GM15510 (cell line): Measurements from ENCODE around the gene SINHCAF.
A peak's percentile ranks its signal among the peaks of the same experiment; 100 is the strongest.

ENCODE experiments used
- POLR2A ChIP-seq: IDR thresholded peaks from 3 replicates; pipeline ENCODE4 v1.6.1; 2011; ENCODE audit warnings: borderline replicate concordance; ENCODE audit not compliant: insufficient read length; ENCODE audit errors: extremely low read depth

Gene SINHCAF

DNA sequence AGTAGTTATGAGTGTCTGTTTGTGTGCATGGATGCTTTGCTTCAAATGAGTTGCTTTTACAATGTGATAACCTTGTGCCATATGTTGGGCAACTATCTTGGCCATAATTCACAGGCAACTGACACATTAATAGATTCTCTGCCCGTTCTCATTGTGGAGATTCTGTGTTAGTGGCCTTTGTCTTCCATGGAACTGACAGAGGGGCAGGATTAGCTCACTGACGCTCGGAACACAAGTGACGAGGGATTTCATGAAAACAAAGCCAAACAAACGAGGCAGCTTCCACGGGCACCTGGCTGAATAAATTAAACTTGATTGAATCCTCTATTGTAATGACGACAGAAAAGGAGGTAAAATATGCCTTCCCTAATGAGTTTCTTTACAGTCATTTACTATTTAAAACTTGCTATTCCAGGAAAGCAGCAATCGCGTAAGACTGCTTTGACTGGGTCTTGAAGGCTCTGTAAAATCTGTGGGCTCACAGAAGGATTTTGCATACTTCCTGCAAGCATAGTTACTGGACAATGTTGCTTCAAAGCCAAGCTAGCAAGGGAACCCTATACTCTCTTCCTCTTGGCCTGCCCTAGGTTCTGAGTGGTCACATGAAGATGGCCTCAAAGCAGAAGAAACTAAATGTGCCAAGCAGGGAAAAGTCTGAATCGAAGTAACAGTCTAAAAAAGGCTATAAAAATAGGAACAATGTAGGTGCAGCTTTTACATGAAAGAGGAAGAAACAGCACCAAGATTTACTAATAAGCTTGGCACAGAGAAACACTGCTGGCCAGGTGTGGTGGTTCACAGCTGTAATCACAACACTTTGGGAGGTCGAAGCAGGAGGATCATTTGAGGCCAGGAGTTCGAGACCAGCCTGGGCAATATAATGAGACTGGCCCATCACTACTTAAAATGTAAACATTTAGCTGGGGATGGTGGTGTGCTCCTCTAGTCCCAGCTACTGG lies 28.1 kb upstream of the SINHCAF start:
- no peak for TF ChIP-seq POLR2A

DNA sequence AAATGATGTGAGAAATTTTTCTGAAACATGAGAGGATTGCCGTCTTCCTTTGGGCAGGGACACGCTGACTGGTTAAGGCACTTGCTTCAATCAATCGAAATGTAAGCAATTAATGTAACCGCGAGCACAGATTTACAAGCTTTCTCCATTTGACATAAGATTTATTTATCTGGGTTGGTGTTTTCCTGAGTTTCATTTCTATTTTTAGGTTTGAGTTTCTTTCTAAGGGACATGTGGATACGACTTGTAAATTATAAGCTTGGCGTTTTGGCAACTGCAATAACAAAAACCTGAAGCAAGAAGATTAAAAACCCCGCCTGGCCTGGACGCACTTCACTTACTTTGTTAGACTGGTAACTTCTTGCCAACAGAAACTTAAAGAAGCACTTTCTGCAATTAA lies 20.3 kb upstream of the SINHCAF start:
- TF ChIP-seq POLR2A, result no peak

DNA sequence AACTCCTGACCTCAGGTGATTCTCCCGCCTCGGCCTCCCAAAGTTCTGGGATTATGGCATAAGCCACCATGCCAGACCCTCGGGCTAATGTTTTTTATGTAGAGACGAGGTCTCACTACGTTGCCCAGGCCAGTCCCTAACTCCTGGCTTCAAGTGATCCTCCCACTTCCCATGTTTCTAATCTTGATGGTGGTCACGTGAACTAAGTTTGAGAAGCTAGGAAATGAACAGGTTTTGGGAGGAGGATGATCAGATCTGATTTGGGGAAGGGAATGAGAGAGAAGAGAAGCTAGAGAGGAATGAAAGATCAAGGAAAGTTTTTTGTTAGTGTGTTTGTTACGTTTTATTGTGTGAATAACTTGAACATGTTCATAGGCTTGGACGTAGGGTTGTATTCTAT lies 17.2 kb upstream of the SINHCAF start:
- no peak for TF ChIP-seq POLR2A

- no peak for TF ChIP-seq POLR2A
Measured at GRCh38 chr12:31342286-31342685, 16.3 kb upstream of the SINHCAF start.

GRCh38 chr12:31339831-31340622 lies 14.1 kb upstream of the SINHCAF start:
- no peak for TF ChIP-seq POLR2A

DNA sequence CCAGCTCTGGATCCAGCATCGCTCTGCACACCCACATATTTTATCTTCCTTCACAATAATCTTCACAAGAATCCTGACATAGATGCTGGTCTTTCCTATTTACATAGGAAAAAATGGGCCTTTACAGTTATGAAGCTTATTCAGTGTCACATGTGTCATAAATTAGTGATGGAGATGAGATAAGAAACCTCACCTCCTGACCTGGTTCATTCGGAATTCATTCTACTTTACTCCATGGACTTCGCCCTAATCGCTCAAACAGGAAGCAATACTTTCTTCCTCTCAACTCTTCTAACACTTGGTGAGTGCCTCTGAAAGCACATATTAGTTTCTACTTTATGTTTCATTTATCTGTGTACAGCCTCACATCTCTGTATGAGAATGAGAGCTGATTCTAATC lies 12.0 kb upstream of the SINHCAF start:
- TF ChIP-seq POLR2A, result no peak

DNA sequence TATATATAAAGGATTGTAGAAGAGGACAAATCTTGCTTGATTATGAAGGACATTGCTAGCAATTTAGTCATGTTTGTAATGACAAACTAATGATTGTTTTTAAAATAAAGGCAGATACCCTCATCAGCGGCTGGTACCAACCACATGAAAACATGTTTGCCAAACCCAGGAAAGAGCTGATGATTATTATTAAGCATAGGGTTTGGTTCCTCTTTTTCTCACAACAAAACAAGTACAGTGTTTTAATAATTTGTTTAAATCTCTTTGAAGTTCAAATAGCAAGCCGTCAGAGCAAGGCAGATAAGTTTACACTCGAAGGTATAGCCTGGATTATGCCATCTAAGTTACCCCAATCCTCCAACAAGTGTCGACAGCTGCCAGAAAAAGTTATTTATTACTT lies 5.3 kb upstream of the SINHCAF start:
- no peak for TF ChIP-seq POLR2A

GRCh38 chr12:31326736-31327659 lies 1.0 kb upstream of the SINHCAF start:
- TF ChIP-seq POLR2A, result no peak

DNA sequence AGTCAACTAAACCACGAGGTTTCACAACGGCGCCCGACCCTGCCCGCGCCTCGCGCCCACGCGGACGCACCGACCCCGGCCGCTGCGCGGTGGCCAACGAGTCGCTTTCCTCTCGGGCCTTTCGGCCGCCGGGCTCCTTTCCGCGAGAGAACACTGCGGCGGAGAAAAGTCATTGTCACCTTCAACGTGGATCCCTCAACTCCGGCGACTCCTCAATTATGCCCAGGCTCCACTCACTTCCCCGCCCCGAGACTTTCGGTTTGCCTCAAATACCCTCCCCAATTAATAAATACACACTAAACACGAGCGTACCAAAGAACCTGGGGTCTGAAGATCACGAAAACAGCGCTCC lies 450 bp downstream of the SINHCAF start:
- no peak for TF ChIP-seq POLR2A

GRCh38 chr12:31324845-31325523 lies 966 bp downstream of the SINHCAF start:
- TF ChIP-seq POLR2A, result no peak

DNA sequence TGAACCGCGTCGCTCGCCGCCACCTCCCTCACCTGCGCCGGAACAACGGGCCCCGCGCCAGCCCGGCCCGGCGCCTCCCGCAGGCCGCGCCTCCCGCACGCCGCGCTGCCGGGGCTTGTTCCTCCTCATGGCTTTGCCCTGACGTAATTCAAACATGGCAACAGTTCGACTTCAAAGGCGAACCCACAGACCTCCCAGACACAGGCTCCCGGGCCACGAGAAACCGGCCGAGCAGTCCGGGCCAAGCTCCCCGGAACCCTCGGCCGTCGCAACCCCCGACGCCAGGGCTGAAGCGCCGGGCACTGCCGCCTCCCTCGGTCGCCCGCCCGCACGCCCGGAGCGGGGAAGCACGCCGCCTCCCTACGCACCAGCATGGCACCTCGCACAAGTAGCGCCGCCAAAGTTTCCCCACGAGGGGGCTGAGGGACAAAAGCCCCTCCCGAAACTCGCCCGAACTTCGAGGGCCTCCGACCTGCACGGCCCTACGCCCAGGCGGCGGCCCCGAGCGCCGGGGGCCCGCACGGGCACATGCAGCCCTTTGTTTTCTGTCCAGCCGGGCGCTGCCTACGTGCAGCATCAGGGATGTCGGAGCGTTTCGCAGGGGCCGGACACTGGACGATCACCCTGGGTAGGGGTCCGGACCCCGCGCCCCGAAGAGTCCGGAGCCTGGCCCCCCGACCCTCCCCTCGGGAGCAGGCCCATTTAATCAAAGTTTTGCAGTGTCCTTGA lies 1.7 kb downstream of the SINHCAF start:
- TF ChIP-seq POLR2A, result peak; percentile 37

GRCh38 chr12:31323391-31324115 lies 2.4 kb downstream of the SINHCAF start:
- peak; percentile 40 for TF ChIP-seq POLR2A

DNA sequence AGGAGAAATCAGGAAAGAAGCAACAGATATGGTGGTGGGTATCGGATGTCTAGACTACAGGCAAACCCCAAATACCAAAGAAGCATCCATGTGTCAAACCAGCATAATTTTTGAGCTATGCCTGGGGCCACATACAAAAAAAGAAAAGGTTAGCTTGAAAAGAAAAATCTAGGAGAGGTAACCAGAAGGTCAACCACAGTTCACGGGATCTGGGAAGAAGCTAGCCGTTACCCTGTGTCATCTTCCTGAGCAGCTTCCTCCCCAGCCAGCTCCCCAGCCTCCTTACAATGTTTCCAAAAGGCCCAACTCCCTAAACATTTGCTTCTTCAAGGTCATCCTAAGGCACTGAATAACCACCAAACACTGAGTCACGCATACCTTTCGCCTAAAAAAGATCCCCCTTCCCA lies 3.1 kb downstream of the SINHCAF start:
- no peak for TF ChIP-seq POLR2A
